GM21576 (cell line): ENCODE results near the gene STOML1.
"Not testable (repeated sequence)": the region's sequence is repeated elsewhere in the genome, so short reads cannot be mapped to it uniquely, and the experiment has no call there.

ENCODE experiments used
- ATAC-seq: cut with Tn5 transposase; IDR thresholded peaks from one replicate; pipeline ENCODE4 v1.9.1; 2021; ENCODE audit warnings: mild to moderate bottlenecking, moderate library complexity; ENCODE audit not compliant: unreplicated experiment

Gene STOML1

DNA sequence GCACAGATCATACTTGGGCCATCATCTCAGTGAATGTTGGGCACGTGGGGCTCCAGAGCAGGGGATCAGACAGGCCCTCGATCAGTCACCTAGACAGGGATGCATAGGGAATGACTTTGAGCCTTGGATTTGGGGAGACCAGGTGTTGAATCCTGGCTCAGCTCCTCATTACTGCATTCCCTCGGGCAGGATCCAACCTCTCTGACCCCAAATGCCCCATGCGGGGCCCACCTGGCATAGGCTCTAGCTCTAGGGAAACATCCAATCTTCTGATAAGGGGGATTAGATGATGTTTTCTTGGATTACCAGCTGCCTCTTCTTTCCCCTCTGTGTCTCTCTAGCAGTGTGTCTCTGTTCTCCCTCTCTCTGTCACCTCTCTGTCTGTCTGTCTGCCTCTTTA, 43.1 kb downstream of the STOML1 start:
- ATAC-seq: no peak

DNA sequence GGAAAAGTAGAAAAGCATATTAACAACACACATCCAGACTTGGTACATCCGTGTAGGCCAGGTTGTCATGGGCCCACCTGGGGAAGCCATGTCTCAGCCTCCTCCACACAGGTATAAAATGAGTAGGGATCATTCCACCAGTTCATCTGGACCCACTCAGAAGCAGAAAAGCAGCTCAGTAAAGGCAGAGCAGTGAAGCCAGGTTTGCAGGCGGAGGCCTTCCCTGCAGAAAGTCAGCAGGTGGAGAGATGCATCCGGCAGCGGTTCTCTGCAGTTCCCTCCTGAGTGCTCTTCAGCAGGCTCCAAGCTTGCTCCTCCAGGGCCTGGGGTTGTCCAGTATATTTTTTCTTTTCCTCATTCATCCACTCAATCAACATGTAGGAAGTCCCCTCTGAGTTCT, 43.7 kb downstream of the STOML1 start:
- no peak for ATAC-seq

DNA sequence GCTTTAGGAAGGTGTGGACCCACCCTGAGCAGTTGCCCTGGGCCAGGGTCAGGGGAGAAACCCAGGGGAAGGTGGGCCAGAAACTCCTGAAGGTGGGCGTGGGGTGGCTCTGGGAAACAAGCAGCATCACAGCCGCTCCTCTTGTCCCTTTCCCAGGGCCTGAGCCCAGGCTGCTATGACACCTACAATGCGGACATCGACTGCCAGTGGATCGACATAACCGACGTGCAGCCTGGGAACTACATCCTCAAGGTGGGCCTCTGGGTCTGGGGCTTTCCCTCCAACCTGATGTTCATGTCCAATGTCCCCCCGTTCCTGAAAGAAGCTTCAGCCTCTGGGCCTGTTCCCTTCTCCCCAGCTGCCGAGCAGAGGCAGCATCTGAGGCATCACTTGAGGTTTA, 44.4 kb downstream of the STOML1 start:
- ATAC-seq: no peak

- ATAC-seq: no peak
Observed at GRCh38 chr15:73946795-73947370, 45.2 kb downstream of the STOML1 start.

- no peak for ATAC-seq
Observed at GRCh38 chr15:73946046-73946721, 45.9 kb downstream of the STOML1 start.

- no peak for ATAC-seq
Observed at GRCh38 chr15:73945130-73945508, 47.0 kb downstream of the STOML1 start.

- no peak for ATAC-seq
Observed at GRCh38 chr15:73944161-73945129, 47.6 kb downstream of the STOML1 start.

GRCh38 chr15:73942751-73943270, 49.3 kb downstream of the STOML1 start:
- no peak for ATAC-seq

GRCh38 chr15:73941871-73942635, 50.0 kb downstream of the STOML1 start:
- ATAC-seq: no peak

DNA sequence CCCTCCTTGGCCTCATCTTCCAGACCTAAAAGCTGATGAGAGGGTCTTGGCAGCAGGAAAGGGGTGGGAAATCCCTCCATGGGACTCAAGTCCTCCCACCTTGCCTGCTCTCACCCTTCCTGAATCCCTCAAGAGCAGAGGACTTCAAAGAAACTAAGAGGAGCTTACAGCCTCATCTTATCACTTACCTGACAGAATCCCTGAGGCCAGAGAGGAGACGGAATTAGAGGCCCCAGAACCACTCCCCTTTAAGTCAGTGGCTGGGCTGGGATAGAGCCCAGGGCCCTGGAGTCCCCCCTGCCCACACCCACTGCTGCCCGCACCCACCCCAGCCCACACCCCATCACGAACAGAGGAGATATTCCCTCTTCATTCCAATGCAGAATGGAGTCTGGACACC, 50.6 kb downstream of the STOML1 start:
- no peak for ATAC-seq

DNA sequence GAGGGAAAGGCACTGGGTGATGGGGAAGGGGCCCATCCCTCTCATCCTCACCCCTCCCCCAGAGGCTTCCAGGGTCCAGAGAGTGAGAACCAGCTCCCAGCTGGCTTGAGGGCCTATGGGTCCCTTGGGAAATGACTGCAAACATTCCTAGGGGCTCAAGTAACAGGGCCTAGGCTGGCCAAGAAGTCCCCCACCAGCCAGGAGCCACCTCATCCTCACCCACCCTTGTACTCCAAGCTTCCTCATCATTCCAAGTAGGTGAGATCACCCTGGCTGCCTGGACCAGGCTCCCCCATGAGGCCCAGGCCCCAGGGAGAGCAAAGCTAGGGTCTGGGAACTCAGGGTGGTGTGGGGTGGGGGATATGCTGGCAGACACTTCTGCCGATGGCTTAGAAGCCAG, 51.1 kb downstream of the STOML1 start:
- no peak for ATAC-seq

DNA sequence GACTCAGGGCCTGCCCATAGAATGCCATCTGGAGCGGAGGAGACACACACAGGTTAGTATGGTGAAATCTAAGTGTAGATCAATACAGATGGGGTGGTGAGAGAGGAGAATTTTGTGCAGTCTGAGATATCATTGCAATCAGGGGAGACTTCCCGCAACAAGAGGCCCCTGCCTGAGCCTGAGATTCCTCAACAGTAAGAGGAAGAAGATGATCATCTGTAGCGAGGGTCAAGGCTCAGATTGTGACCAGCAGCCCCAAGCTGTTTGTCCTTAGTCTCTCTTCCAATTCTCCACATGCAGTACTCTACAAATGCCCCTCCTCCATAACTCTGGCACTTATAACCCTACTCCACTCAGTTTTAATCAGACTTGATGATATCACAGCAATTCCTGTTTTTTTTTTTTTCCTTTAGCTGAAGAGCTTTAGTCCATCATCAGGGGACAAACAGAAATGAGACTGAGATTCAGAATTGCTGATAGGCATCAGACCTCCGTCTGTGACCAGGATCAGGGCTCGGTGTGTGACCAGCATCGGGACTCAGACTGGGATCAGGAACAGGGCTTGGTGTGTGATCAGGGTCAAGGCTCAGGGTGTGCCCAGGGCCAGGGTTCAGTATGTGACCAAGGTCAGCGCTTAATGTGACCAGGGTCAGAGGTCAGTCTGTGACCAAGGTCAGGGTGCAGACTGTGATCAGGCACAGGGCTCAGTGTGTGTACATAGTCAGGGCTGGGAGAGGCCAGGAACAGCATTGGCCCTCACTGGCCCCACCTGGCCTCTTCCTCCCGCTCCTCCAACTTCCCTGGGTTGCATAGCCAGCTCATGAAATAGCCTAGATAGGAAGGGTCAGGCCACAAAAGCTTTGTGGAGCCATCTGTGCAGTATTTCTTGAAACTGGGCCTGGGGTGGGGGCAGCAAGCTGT, 51.8 kb downstream of the STOML1 start:
- no peak for ATAC-seq

DNA sequence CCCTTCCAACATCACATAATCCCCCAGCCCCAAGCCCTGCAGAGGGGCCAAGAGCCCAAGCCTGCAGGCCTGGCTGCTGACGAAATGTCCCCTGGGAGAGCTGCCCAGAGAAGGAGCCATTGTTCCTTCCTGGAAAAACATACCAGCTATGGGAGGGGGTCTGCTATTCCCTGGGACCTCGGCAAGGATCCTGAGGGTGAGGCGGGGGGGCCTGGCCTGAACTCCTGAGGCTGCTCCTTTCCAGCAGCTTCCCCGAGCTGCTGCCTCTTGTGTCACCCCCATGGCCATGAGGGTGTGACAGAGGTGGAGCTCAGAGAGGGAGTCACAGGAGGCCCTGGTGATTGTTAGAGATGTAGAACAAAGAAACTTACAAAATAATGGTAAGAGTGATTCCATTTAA, 53.0 kb downstream of the STOML1 start:
- ATAC-seq: no peak

DNA sequence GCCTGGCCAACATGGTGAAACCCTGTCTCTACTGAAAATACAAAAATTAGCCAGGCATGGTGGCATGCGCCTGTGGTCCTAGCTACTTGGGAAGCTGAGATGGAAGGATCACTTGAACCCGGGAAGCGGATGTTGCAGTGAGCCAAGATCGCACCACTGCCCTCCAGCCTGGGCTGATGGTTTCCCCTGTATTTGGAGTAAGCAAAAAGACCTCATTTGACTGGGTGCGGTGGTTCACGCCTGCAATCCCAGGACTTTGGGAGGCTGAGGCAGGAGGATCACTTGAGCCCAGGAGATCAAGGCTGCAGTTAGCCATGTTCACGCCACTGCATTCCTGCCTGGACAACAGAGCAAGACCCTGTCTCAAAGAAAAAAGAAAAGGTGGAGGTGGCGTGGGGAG, 53.6 kb downstream of the STOML1 start:
- ATAC-seq: not testable (repeated sequence)

DNA sequence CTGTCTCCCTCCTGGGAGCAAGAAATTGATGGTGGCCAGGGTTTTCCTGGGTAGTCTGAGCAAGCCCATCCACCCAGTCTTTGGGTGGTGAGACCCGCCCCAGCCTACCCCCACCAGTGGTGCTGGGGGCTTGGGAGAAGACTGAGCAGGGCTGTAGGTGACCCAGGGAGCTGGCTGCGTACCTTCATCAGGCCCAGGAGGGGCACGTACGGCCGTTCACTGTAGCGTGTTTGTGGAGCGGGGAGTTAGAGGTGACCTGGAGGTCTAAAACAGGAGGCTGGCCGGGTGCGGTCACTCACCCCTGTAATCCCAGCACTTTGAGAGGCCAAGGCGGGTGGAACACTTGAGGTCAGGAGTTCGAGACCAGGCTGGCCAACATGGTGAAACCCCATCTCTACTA, 54.4 kb downstream of the STOML1 start:
- no peak for ATAC-seq

DNA sequence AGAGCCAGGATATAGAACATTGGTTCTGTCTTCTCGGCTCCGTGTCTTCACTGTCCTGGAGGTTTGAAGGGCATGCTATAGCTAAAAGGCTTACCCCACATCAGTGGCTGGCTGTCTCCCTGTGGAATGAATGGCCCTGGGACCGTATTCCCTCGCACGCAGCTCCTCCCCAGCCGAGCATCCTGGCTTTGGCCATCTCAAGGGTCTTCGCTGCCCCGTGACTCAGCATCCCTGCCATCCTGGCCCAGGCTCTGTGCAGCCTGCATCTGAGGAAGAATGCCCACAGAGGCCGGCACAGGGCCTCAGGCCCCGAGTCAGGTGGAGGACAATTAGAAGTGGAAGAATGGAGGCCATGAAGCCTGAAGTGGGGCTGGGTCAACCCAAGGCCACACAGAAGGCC, 54.8 kb downstream of the STOML1 start:
- no peak for ATAC-seq

DNA sequence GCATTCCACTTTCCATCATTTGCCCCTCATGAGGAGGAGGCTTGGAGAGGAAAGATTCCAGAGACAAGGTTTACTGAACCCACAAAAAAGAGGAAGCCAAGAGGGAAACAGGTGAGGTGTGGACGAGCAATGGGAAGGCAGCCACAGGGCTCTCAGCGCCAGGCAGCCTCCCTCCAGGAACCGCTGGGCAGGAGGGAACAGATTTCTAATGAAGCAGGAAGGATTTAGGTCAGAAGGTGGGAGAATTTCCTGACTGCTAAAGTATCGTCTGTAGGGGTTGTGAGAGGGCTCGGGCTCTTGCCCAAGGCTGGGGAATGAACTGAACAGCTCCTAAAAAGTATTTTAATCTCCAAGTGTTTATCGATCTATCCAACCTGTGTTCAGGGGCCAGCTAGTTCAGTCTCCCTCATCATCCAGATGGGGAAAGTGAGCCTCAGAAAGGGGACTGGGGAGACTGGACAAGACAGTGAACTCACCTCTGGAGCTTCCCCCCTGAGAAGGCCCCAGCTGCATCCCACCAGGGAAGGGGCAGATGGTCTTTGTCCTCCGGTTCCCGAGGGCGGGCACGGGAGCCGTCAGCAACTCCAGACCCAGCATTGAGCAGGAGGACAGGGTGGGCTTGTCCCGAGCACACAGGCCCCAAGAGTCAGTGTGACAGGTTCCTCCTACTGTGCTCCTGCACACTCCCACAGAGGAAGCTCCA, 55.4 kb downstream of the STOML1 start:
- ATAC-seq: no peak

DNA sequence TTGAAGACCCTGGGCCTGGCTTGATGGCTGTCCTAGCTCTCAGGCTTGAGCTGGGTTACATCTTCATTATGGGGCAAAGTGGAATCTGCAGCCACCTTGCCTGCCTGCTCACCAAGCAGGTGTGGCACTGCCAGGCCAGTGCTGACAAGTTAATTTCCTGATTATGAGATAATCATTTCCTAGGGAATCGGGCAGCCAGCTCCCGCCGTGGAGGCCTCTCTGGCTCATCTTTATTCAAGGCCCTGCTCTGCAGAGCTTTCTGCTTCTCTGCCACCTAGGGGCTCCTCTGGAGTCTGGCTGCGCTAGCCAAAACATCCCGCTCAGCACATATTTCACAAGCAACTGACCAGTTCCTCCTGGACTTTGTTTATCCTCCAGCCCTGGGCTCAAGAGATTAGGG, 55.9 kb downstream of the STOML1 start:
- no peak for ATAC-seq

- ATAC-seq: no peak
Observed at GRCh38 chr15:73935547-73935946, 56.5 kb downstream of the STOML1 start.
